Spleen (tissue), 11 donors: ENCODE results near the gene SSBP2. TPM values are rescaled to one million over a fixed set of nuclear protein-coding genes. Genes with fewer than 3 reads are reported as not detected.

Source experiments
- DNase-seq: peaks from one replicate; pipeline ENCODE4 v3.0.0-alpha.2; 2020
- H3K27ac ChIP-seq, 8 donors: fragments of 200-600 bp; sonication (generic) in 7 of 8; 1 replicate in 4 of 8; 2 replicates in 4 of 8; pipeline versions ENCODE4 v1.5.0 to v1.8.0; 2016 to 2021; ENCODE audit warnings: inconsistent platforms in 4 of 8, mild to moderate bottlenecking in 4 of 8, moderate library complexity in 1 of 8
- H3K27me3 ChIP-seq, 7 donors: fragments of 200-600 bp; sonication (generic) in 6 of 7; replicated peaks in 1 of 7; 1 replicate in 4 of 7; 2 replicates in 3 of 7; pipeline versions ENCODE4 v1.5.0 to v1.8.0; 2016 to 2021; ENCODE audit warnings: inconsistent platforms in 3 of 7, mild to moderate bottlenecking in 1 of 7
- H3K36me3 ChIP-seq, 6 donors: fragments of 200-600 bp; sonication (generic) in 5 of 6; 1 replicate in 4 of 6; 2 replicates in 2 of 6; pipeline versions ENCODE4 v1.5.0 to v1.8.0; 2016 to 2021; ENCODE audit warnings: inconsistent platforms in 2 of 6
- H3K4me1 ChIP-seq, 6 donors: fragments of 200-600 bp; sonication (generic) in 5 of 6; 1 replicate in 3 of 6; 2 replicates in 3 of 6; pipeline versions ENCODE4 v1.5.0 to v1.8.0; 2016 to 2021; ENCODE audit warnings: inconsistent platforms in 3 of 6
- H3K4me3 ChIP-seq, 8 donors: fragments of 200-600 bp; sonication (generic) in 7 of 8; 1 replicate in 4 of 8; 2 replicates in 4 of 8; pipeline versions ENCODE4 v1.5.0 to v1.8.0; 2016 to 2021; ENCODE audit warnings: inconsistent platforms in 4 of 8, mild to moderate bottlenecking in 4 of 8, moderate library complexity in 2 of 8
- H3K9me3 ChIP-seq, 8 donors: fragments of 200-600 bp; sonication (generic) in 7 of 8; 1 replicate in 4 of 8; 2 replicates in 4 of 8; pipeline versions ENCODE4 v1.5.0 to v1.8.0; 2016 to 2021; ENCODE audit warnings: inconsistent platforms in 4 of 8
- CTCF ChIP-seq, 11 experiments: fragments of 200-600 bp in 7 of 11; fragments of 450-650 bp in 4 of 11; sonication (generic) in 4 of 11; IDR thresholded peaks in 8 of 11; conservative IDR thresholded peaks in 3 of 11; 1 replicate in 7 of 11; 2 replicates in 4 of 11; pipeline versions ENCODE4 v1.4.0 to v1.8.0; 2016 to 2021; ENCODE audit warnings: antibody characterized with exemption in 11 of 11, inconsistent platforms in 4 of 11, mild to moderate bottlenecking in 1 of 11
- POLR2A ChIP-seq, 3 donors: fragments of 450-650 bp; IDR thresholded peaks; one replicate each; pipeline ENCODE4 v1.5.1; 2017; ENCODE audit warnings: antibody characterized with exemption in 3 of 3, mild to moderate bottlenecking in 1 of 3
- POLR2AphosphoS5 ChIP-seq, 3 donors: sonication (generic); formaldehyde crosslinking; IDR thresholded peaks; one replicate each; pipeline ENCODE4 v1.5.1; 2017; ENCODE audit warnings: antibody characterized with exemption in 3 of 3
- WGBS, 5 donors: extraction: QIAGEN DNeasy Blood & Tissue Kit in 3 of 5; methylation state at CpG; one replicate each; pipeline versions ENCODE4 v1.1.5 to v1.1.7; 2013 to 2018; 5-methylcytosine and 5-hydroxymethylcytosine counted together
- intact Hi-C: fragments of 100-400 bp; cut with DNase I; formaldehyde crosslinking; loops from one replicate; pipeline ENCODE4 v1.15.0; 2023; ENCODE audit warnings: low total_unique reads
- polyA plus RNA-seq, 3 donors: library from polyadenylated mRNA; stranded (reverse); fragments of 200-250 nt; gene quantifications; one replicate each; pipeline ENCODE4 v1.2.1, GENCODE V29; 2013
- total RNA-seq, 7 donors: library from RNA; depleted of rRNA in 3 of 7; stranded (reverse); fragments of >200 nt in 3 of 7; fragmentation: NEBNext Ultra II Directional in 4 of 7; extraction: Animal tissue kit (Norgen Biotek cat#: 25700) in 4 of 7; gene quantifications; one replicate each; pipeline versions ENCODE4 v1.1.0 to v1.2.1, GENCODE V29; 2016 to 2021
- donor health status: healthy with polysubstance abuse.
- donor health status: DM: no; HTN: no; CAD: no; lungs with moderate emphysema.
- donor health status: DM: no; HTN: no; CAD: no.
- donor health status: Bipolar disorder and iron deficiency.
- donor health status: healthy.
- donor health status: DM: no; HTN: no; CAD: no.
- donor health status: DM: yes; HTN: yes; CAD: no.

SSBP2 gene
- total and polyA plus RNA-seq, 10 donors = 12.2 to 40.8 (median 29.6) TPM

- intact Hi-C loops = no loop called here
- Histone ChIP-seq H3K4me3 (no peak overlapping the region), H3K27me3 (no peaks in the 10 kb centered on the region), H3K9me3 (no peaks in the 10 kb centered on the region), H3K36me3 (no peaks in the 10 kb centered on the region), H3K27ac (no peak overlapping the region), H3K4me1 (peaks cover 0 to 5% (median 0%) of the 10 kb centered on the region in 6 donors)
- DNase-seq = no peak
- WGBS, 5 donors = 88 to 97% (median 91%) methylated on average over 2 of the region's 2 CpGs
- TF ChIP-seq POLR2AphosphoS5 (IDR thresholded peaks at IDR 0.05) (no peak), CTCF (IDR thresholded peaks at IDR 0.05 in 8 of 11, conservative IDR thresholded peaks at IDR 0.05 in 3 of 11) (no peak)
These were observed 11.6 kb downstream of the SSBP2 start for GRCh38 chr5:81739291-81739690.

- Histone ChIP-seq H3K27ac (no peak overlapping the region), H3K4me1 (peaks cover 0 to 33% (median 6%) of the 10 kb centered on the region in 6 donors), H3K27me3 (no peaks in the 10 kb centered on the region), H3K36me3 (no peaks in the 10 kb centered on the region), H3K4me3 (no peak overlapping the region), H3K9me3 (no peaks in the 10 kb centered on the region)
- intact Hi-C loops = no loop called here
- TF ChIP-seq POLR2AphosphoS5 (IDR thresholded peaks at IDR 0.05) (no peak), CTCF (IDR thresholded peaks at IDR 0.05 in 8 of 11, conservative IDR thresholded peaks at IDR 0.05 in 3 of 11) (no peak), POLR2A (IDR thresholded peaks at IDR 0.05) (no peak)
- 81 to 92% (median 86%) methylated on average over 1 of the region's 1 CpG for WGBS, 5 donors
- no peak for DNase-seq
These were observed 21.6 kb downstream of the SSBP2 start for GRCh38 chr5:81729276-81729675.

GRCh38 chr5:81728301-81728700 is 22.6 kb downstream of the SSBP2 start:
- Histone ChIP-seq H3K4me1 (peaks cover 0 to 30% (median 6%) of the 10 kb centered on the region in 6 donors), H3K4me3 (no peak overlapping the region), H3K27me3 (no peaks in the 10 kb centered on the region), H3K27ac (no peak overlapping the region), H3K9me3 (no peaks in the 10 kb centered on the region), H3K36me3 (no peaks in the 10 kb centered on the region)
- no peak for TF ChIP-seq POLR2A (IDR thresholded peaks at IDR 0.05)
- TF ChIP-seq POLR2AphosphoS5 (IDR thresholded peaks at IDR 0.05) = no peak
- no peak for TF ChIP-seq CTCF (IDR thresholded peaks at IDR 0.05 in 8 of 11, conservative IDR thresholded peaks at IDR 0.05 in 3 of 11)
- WGBS, 5 donors = 78 to 94% (median 87%) methylated on average over 3 of the region's 3 CpGs
- intact Hi-C loops = no loop called here
- no peak for DNase-seq

- DNase-seq = no peak
- Histone ChIP-seq H3K27me3 (no peaks in the 10 kb centered on the region), H3K36me3 (no peaks in the 10 kb centered on the region), H3K27ac (no peak overlapping the region), H3K4me1 (peaks cover 0 to 40% (median 15%) of the 10 kb centered on the region in 6 donors), H3K9me3 (no peaks in the 10 kb centered on the region), H3K4me3 (no peak overlapping the region)
- 60 to 97% (median 83%) methylated on average over 1 of the region's 1 CpG for WGBS, 5 donors
- intact Hi-C loops = no loop called here
- TF ChIP-seq CTCF (IDR thresholded peaks at IDR 0.05 in 8 of 11, conservative IDR thresholded peaks at IDR 0.05 in 3 of 11) (no peak), POLR2A (IDR thresholded peaks at IDR 0.05) (no peak), POLR2AphosphoS5 (IDR thresholded peaks at IDR 0.05) (no peak)
These were observed 24.6 kb downstream of the SSBP2 start for GRCh38 chr5:81726297-81726696.
